NCI-H526 (cell line): ENCODE data around the gene NCOA5.
A peak's percentile ranks its signal among the peaks of the same experiment; 100 is the strongest.

ENCODE experiments used
- DNase-seq, 2 experiments: peaks; one replicate each; lab custom pipeline; 2025; lab: John Stamatoyannopoulos, UW

Gene NCOA5

GRCh38 chr20:46089417-46090388 lies at the start of gene NCOA5:
Gene NCOA5 (minus strand): TSS chr20:46089962. CDS start chr20:46079424, 10,538 bp downstream.
- peak; percentile 95 to 99 for DNase-seq

GRCh38 chr20:46139266-46139889 lies 49.6 kb upstream of the NCOA5 start:
- peak in 1 of 2 experiments; percentile 58 for DNase-seq

GRCh38 chr20:46137816-46138215 lies 48.1 kb upstream of the NCOA5 start:
- no peak for DNase-seq

GRCh38 chr20:46135856-46136633 lies 46.3 kb upstream of the NCOA5 start:
- DNase-seq: peak in 1 of 2 experiments; percentile 60

GRCh38 chr20:46134716-46135115 lies 45.0 kb upstream of the NCOA5 start:
- no peak for DNase-seq

- DNase-seq: no peak
Measured at GRCh38 chr20:46133886-46134654, 44.3 kb upstream of the NCOA5 start.

GRCh38 chr20:46132705-46133120 lies 43.0 kb upstream of the NCOA5 start:
- peak; percentile 41 to 90 for DNase-seq

- DNase-seq: no peak
Measured at GRCh38 chr20:46131396-46131795, 41.6 kb upstream of the NCOA5 start.

- DNase-seq: no peak
Measured at GRCh38 chr20:46130534-46130933, 40.8 kb upstream of the NCOA5 start.

GRCh38 chr20:46129955-46130481 lies 40.3 kb upstream of the NCOA5 start:
- no peak for DNase-seq

- peak; percentile 41 to 76 for DNase-seq
Measured at GRCh38 chr20:46128310-46129151, 38.8 kb upstream of the NCOA5 start.

- no peak for DNase-seq
Measured at GRCh38 chr20:46127396-46128010, 37.7 kb upstream of the NCOA5 start.

- DNase-seq: no peak
Measured at GRCh38 chr20:46126440-46127056, 36.8 kb upstream of the NCOA5 start.

GRCh38 chr20:46123482-46124245 lies 33.9 kb upstream of the NCOA5 start:
- DNase-seq: no peak

- no peak for DNase-seq
Measured at GRCh38 chr20:46122516-46123481, 33.0 kb upstream of the NCOA5 start.

GRCh38 chr20:46122071-46122470 lies 32.3 kb upstream of the NCOA5 start:
- no peak for DNase-seq

GRCh38 chr20:46121184-46121930 lies 31.6 kb upstream of the NCOA5 start:
- DNase-seq: no peak
